GM12891 (cell line): ENCODE results near the gene TNFAIP3.
"Not testable (repeated sequence)": the region's sequence is repeated elsewhere in the genome, so short reads cannot be mapped to it uniquely, and the experiment has no call there.

Experiments used
- DNase-seq: peaks from one replicate; pipeline ENCODE4 v3.0.0; 2011; ENCODE audit warnings: low spot score; ENCODE audit not compliant: insufficient read length
- FAIRE-seq: peaks from 2 replicates; lab custom pipeline; 2011; peaks lifted over from hg19 to GRCh38; lab: Jason Lieb, UNC
- PAX5 ChIP-seq: IDR thresholded peaks from 2 replicates; pipeline ENCODE4 v1.6.1; 2011; ENCODE audit warnings: low read length, moderate library complexity, mild to moderate bottlenecking; ENCODE audit not compliant: insufficient read depth, severe bottlenecking
- POLR2A ChIP-seq: IDR thresholded peaks from 2 replicates; pipeline ENCODE4 v1.6.1; 2011; ENCODE audit warnings: low read depth, low read length, control low read depth
- POLR2AphosphoS5 ChIP-seq: IDR thresholded peaks from 2 replicates; pipeline ENCODE4 v1.6.1; 2011; ENCODE audit warnings: low read depth, low read length, control low read depth
- POU2F2 ChIP-seq: IDR thresholded peaks from 2 replicates; pipeline ENCODE4 v1.6.1; 2011; ENCODE audit warnings: low read depth, mild to moderate bottlenecking, control low read depth, low read length, moderate library complexity
- SPI1 ChIP-seq: IDR thresholded peaks from 2 replicates; pipeline ENCODE4 v1.6.1; 2011; ENCODE audit warnings: low read depth, low read length, control low read depth
- TAF1 ChIP-seq: IDR thresholded peaks from 2 replicates; pipeline ENCODE4 v1.6.1; 2011; ENCODE audit warnings: low read depth, low read length, control low read depth

Gene TNFAIP3

GRCh38 chr6:137884149-137884909 is 17.3 kb downstream of the TNFAIP3 start:
- TF ChIP-seq PAX5, result no peak
- TF ChIP-seq POLR2AphosphoS5, result no peak
- no peak for TF ChIP-seq SPI1
- TF ChIP-seq TAF1, result no peak
- no peak for TF ChIP-seq POLR2A
- no peak for TF ChIP-seq POU2F2
- DNase-seq, result no peak
- no peak for FAIRE-seq

- FAIRE-seq, DNase-seq: not testable (repeated sequence)
Observed at GRCh38 chr6:137884910-137885229, 17.8 kb downstream of the TNFAIP3 start.

- not testable (repeated sequence) for FAIRE-seq, DNase-seq
Observed at GRCh38 chr6:137886226-137886625, 19.2 kb downstream of the TNFAIP3 start.

GRCh38 chr6:137890983-137891537 is 24.0 kb downstream of the TNFAIP3 start:
- FAIRE-seq, result no peak
- TF ChIP-seq POLR2AphosphoS5 (no peak), SPI1 (no peak), TAF1 (no peak), POU2F2 (no peak), PAX5 (no peak), POLR2A (no peak)
- no peak for DNase-seq

GRCh38 chr6:137892271-137892708 is 25.2 kb downstream of the TNFAIP3 start:
- no peak for DNase-seq
- no peak for FAIRE-seq

GRCh38 chr6:137893181-137893580 is 26.1 kb downstream of the TNFAIP3 start:
- FAIRE-seq (no peak), DNase-seq (no peak)
- TF ChIP-seq SPI1, result no peak
- no peak for TF ChIP-seq POU2F2
- TF ChIP-seq PAX5, result no peak
- no peak for TF ChIP-seq POLR2A
- no peak for TF ChIP-seq POLR2AphosphoS5
- TF ChIP-seq TAF1, result no peak

More at GRCh38 chr6:137892271-137892708, 25.2 kb downstream of the TNFAIP3 start:
- TF ChIP-seq POLR2AphosphoS5 (no peak), SPI1 (no peak), POU2F2 (no peak), TAF1 (no peak), PAX5 (no peak)

GRCh38 chr6:137893726-137894125 is 26.7 kb downstream of the TNFAIP3 start:
- TF ChIP-seq TAF1 (no peak), SPI1 (no peak), POLR2AphosphoS5 (no peak), PAX5 (no peak), POU2F2 (no peak), POLR2A (no peak)
- DNase-seq (no peak), FAIRE-seq (no peak)

GRCh38 chr6:137894378-137894777 is 27.3 kb downstream of the TNFAIP3 start:
- DNase-seq, FAIRE-seq: not testable (repeated sequence)

- DNase-seq (no peak), FAIRE-seq (no peak)
- TF ChIP-seq POLR2AphosphoS5 (no peak), POU2F2 (no peak), SPI1 (no peak), TAF1 (no peak), POLR2A (no peak), PAX5 (no peak)
Observed at GRCh38 chr6:137894779-137895385, 27.8 kb downstream of the TNFAIP3 start.

GRCh38 chr6:137896647-137897046 is 29.6 kb downstream of the TNFAIP3 start:
- TF ChIP-seq POLR2AphosphoS5 (no peak), PAX5 (no peak)
- FAIRE-seq (no peak), DNase-seq (no peak)

GRCh38 chr6:137900815-137901214 is 33.8 kb downstream of the TNFAIP3 start:
- no peak for FAIRE-seq
- TF ChIP-seq TAF1, result no peak
- TF ChIP-seq POU2F2, result no peak
- no peak for TF ChIP-seq POLR2A
- TF ChIP-seq SPI1, result no peak
- TF ChIP-seq PAX5, result no peak
- TF ChIP-seq POLR2AphosphoS5, result no peak

More at GRCh38 chr6:137900815-137901214, 33.8 kb downstream of the TNFAIP3 start:
- no peak for DNase-seq
